ENCODE data around the gene PIP4K2A. TPM values are rescaled to one million over a fixed set of nuclear protein-coding genes. Genes with fewer than 3 reads are reported as not detected.
"Not testable (repeated sequence)": the region's sequence is repeated elsewhere in the genome, so short reads cannot be mapped to it uniquely, and the experiment has no call there.

The PIP4K2A gene
- total RNA-seq, 2 donors from 2014 or later, result 167 to 205 TPM

GRCh38 chr10:22548344-22548743 is 166.0 kb downstream of the PIP4K2A start:
- Mint-ChIP-seq H3K27ac (peak overlapping the region; percentile 27), H3K4me3 (no peak overlapping the region), H3K27me3 (no peaks in the 10 kb centered on the region), H3K36me3 (ENCODE audit: low read depth) (peaks cover 4% of the 10 kb centered on the region), H3K4me1 (peaks cover 15% of the 10 kb centered on the region)
- DNase-seq, result no peak
- ATAC-seq, result no peak
- H3K9me3 ChIP-seq (ENCODE audit: control insufficient read depth, low read length, poor library complexity, severe bottlenecking), result no peaks in the 10 kb centered on the region

DNA sequence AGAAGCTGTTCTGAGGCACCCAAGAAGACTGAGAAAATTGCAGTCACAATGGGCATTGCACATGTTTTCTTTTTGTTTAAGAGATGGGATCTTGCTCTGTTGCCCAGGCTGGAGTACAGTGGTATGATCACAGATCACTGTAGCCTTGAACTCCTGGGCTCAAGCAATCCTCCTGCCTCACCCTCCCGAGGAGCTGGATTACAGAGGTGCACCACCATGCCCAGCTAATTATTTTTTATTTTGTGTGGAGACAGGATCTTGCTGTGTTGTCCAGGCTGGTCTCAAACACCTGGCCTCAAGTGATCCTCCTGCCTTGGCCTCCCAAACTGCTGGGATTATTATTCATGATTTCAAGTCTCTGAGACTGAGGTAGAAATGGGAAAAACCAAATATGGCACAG is 168.7 kb downstream of the PIP4K2A start:
- H3K27ac Mint-ChIP-seq, result no peak overlapping the region
- H3K27me3 Mint-ChIP-seq, result no peaks in the 10 kb centered on the region
- no peaks in the 10 kb centered on the region for H3K9me3 ChIP-seq (ENCODE audit: control insufficient read depth, low read length, poor library complexity, severe bottlenecking)
- H3K4me3 Mint-ChIP-seq, result no peak overlapping the region
- DNase-seq (no peak), ATAC-seq (no peak)
- H3K4me1 Mint-ChIP-seq, result peaks cover 10% of the 10 kb centered on the region
- H3K36me3 Mint-ChIP-seq (ENCODE audit: low read depth), result peaks cover 11% of the 10 kb centered on the region

- Mint-ChIP-seq H3K4me1 (peaks cover 9% of the 10 kb centered on the region), H3K4me3 (no peak overlapping the region), H3K27ac (peak overlapping the region; percentile 62), H3K36me3 (ENCODE audit: low read depth) (peaks cover 14% of the 10 kb centered on the region), H3K27me3 (no peaks in the 10 kb centered on the region)
- DNase-seq, result no peak
- no peak for ATAC-seq
- no peaks in the 10 kb centered on the region for H3K9me3 ChIP-seq (ENCODE audit: control insufficient read depth, low read length, poor library complexity, severe bottlenecking)
Measured at GRCh38 chr10:22544325-22545068, 169.9 kb downstream of the PIP4K2A start.

- H3K4me3 Mint-ChIP-seq, result peak overlapping the region; percentile 2
- no peaks in the 10 kb centered on the region for H3K27me3 Mint-ChIP-seq
- no peak for DNase-seq
Measured at GRCh38 chr10:22542773-22543172, 171.6 kb downstream of the PIP4K2A start.

DNA sequence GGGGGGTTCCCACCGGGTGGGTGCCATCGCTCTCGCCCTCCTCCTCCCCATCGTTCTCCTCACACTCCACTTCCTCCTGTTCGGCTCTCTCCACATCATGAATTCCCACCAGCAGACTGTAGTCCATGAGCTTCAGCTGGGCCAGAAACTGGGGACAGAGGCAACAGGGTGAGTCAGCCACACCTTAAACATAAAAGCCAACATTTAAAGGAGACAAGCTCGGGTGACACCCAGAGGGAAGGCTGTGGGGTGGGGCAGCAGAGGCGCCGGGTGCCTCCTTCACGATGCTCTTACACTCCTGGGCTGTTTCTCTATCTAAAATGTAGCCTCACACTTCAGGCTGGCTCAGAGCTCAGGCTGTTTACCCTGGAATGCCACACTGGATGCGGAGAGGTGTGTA is 172.5 kb downstream of the PIP4K2A start:
- no peak overlapping the region for H3K27ac Mint-ChIP-seq
- H3K4me1 Mint-ChIP-seq, result peaks cover 11% of the 10 kb centered on the region
- peaks cover 14% of the 10 kb centered on the region for H3K36me3 Mint-ChIP-seq (ENCODE audit: low read depth)

More at GRCh38 chr10:22542773-22543172, 171.6 kb downstream of the PIP4K2A start:
- H3K4me1 Mint-ChIP-seq, result peaks cover 11% of the 10 kb centered on the region
- peaks cover 14% of the 10 kb centered on the region for H3K36me3 Mint-ChIP-seq (ENCODE audit: low read depth)
- H3K27ac Mint-ChIP-seq, result peak overlapping the region; percentile 14
- no peaks in the 10 kb centered on the region for H3K9me3 ChIP-seq (ENCODE audit: control insufficient read depth, low read length, poor library complexity, severe bottlenecking)
- ATAC-seq, result no peak

DNA sequence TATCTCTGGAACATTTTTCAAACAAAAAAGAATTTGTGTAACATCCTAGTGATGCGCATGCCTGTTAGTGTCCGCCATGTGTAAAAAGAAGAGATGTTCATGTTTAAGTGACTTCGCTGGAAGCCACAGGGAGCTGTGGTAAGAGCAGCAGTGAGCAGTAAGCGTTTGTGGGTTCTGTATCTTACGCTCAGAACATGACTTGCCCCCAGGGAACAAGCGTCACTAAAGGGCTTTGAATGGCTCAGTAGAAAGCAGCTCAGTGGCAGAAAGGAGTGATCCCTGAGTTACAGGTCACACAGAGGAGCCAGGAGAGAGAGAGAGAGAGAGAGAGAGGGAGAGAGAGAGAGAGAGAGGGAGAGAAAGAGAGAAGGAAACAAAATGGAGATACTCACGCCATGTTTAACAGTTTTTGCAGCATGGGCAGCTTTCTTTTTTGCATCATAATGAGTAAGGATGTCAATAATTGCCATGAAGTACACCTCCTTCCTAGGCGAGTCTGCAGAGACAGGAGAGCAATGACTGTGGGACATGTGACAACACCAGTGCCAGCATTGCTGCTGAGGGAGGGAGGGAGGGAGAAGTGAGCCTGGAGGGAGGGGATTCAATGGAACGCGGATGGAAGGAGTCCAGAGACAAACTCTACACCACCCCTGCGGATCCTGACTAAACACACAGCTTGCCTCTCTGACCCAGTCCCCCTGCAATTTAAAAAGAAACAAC is 174.6 kb downstream of the PIP4K2A start:
- H3K27ac Mint-ChIP-seq, result no peak overlapping the region
- no peak overlapping the region for H3K4me3 Mint-ChIP-seq
- peaks cover 7% of the 10 kb centered on the region for H3K4me1 Mint-ChIP-seq
- no peaks in the 10 kb centered on the region for H3K27me3 Mint-ChIP-seq
- ATAC-seq (no peak), DNase-seq (no peak)
- H3K36me3 Mint-ChIP-seq (ENCODE audit: low read depth), result peaks cover 18% of the 10 kb centered on the region
- H3K9me3 ChIP-seq (ENCODE audit: control insufficient read depth, low read length, poor library complexity, severe bottlenecking), result no peaks in the 10 kb centered on the region

More for the DNA sequence above, 172.5 kb downstream of the PIP4K2A start:
- DNase-seq (no peak), ATAC-seq (no peak)
- Mint-ChIP-seq H3K4me3 (no peak overlapping the region), H3K27me3 (no peaks in the 10 kb centered on the region)
- no peaks in the 10 kb centered on the region for H3K9me3 ChIP-seq (ENCODE audit: control insufficient read depth, low read length, poor library complexity, severe bottlenecking)

DNA sequence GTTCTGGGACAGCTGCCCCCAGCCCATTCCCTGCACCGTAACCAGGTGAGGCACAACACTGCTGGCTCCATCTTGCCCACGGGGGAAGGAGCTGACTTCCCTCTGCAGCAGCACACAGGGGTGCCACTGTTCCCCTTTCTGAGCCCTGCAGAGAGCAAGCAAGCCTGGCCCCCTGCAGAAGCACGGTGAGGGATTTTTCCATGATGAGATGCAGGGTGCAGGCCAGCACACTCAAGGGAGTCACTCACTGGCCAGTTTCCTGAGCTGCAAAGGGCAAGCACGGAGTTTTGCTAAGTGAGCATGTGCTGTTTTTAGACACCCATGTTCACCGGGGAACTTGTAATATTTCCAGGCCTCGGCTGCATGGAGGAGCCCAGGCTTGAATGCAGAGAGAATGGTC is 176.6 kb downstream of the PIP4K2A start:
- no peaks in the 10 kb centered on the region for H3K27me3 Mint-ChIP-seq
- ATAC-seq, result no peak
- H3K4me3 Mint-ChIP-seq, result no peak overlapping the region
- no peaks in the 10 kb centered on the region for H3K9me3 ChIP-seq (ENCODE audit: control insufficient read depth, low read length, poor library complexity, severe bottlenecking)
- DNase-seq, result no peak
- peaks cover 18% of the 10 kb centered on the region for H3K36me3 Mint-ChIP-seq (ENCODE audit: low read depth)
- no peak overlapping the region for H3K27ac Mint-ChIP-seq
- H3K4me1 Mint-ChIP-seq, result peaks cover 6% of the 10 kb centered on the region

- H3K9me3 ChIP-seq (ENCODE audit: control insufficient read depth, low read length, poor library complexity, severe bottlenecking), result no peaks in the 10 kb centered on the region
- no peak for DNase-seq
- Mint-ChIP-seq H3K27ac (no peak overlapping the region), H3K4me3 (no peak overlapping the region), H3K4me1 (peaks cover 4% of the 10 kb centered on the region), H3K36me3 (ENCODE audit: low read depth) (peaks cover 13% of the 10 kb centered on the region), H3K27me3 (no peaks in the 10 kb centered on the region)
- ATAC-seq, result no peak
Measured at GRCh38 chr10:22536620-22537019, 177.8 kb downstream of the PIP4K2A start.

GRCh38 chr10:22534849-22535604 is 179.4 kb downstream of the PIP4K2A start:
- Mint-ChIP-seq H3K36me3 (ENCODE audit: low read depth) (peaks cover 11% of the 10 kb centered on the region), H3K27me3 (no peaks in the 10 kb centered on the region), H3K4me1 (peaks cover 4% of the 10 kb centered on the region), H3K27ac (peak overlapping the region; percentile 22), H3K4me3 (no peak overlapping the region)
- no peaks in the 10 kb centered on the region for H3K9me3 ChIP-seq (ENCODE audit: control insufficient read depth, low read length, poor library complexity, severe bottlenecking)
- ATAC-seq (no peak), DNase-seq (no peak)

DNA sequence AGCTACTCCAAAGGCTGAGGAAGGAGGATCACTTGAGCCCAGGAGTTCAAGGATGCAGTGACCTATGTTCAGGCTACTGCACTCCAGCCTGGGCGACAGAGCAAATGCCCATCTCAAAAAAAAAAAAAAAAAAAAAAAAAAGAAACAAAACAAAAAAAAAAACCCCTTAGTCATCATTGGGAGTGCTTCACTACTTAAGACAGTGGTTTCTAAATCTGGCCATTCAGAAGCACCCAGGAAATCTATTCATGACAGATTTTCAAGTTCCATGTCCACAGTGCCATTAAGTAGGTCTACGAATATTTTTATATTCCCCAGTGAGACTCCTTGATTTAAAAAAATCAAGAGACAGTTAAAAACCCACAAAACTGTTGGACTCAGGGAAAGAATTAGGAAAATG is 182.9 kb downstream of the PIP4K2A start:
- ATAC-seq, result no peak
- Mint-ChIP-seq H3K4me3 (no peak overlapping the region), H3K27ac (no peak overlapping the region)

GRCh38 chr10:22531008-22531407 is 183.4 kb downstream of the PIP4K2A start:
- H3K4me1 Mint-ChIP-seq, result no peaks in the 10 kb centered on the region
- no peaks in the 10 kb centered on the region for H3K9me3 ChIP-seq (ENCODE audit: control insufficient read depth, low read length, poor library complexity, severe bottlenecking)
- H3K27ac Mint-ChIP-seq, result peak overlapping the region; percentile 8
- H3K4me3 Mint-ChIP-seq, result no peak overlapping the region
- ATAC-seq (no peak), DNase-seq (no peak)
- H3K36me3 Mint-ChIP-seq (ENCODE audit: low read depth), result peaks cover 4% of the 10 kb centered on the region
- no peaks in the 10 kb centered on the region for H3K27me3 Mint-ChIP-seq

More for the DNA sequence above, 182.9 kb downstream of the PIP4K2A start:
- DNase-seq, result no peak
- Mint-ChIP-seq H3K4me1 (no peaks in the 10 kb centered on the region), H3K27me3 (no peaks in the 10 kb centered on the region), H3K36me3 (ENCODE audit: low read depth) (peaks cover 8% of the 10 kb centered on the region)
- H3K9me3 ChIP-seq (ENCODE audit: control insufficient read depth, low read length, poor library complexity, severe bottlenecking), result no peaks in the 10 kb centered on the region

DNA sequence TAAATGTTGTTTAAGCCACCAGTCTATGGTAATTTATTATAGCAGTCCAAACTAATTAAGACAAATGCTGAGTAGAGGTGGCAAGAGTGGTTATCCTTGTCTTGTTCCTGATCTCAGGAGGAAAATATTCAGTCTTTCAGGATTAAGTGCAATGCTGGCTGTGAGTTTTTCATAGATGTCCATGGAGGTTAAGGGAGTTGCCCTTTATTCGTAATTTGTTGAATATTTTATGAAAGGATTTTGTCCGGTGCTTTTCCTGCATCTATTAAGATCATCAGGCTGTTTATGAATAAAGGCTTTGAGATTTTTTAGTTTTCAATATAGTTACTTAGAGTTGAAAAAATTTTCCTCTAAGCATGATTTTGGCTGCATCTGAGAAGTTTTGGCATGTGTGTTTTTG is 186.9 kb downstream of the PIP4K2A start:
- no peaks in the 10 kb centered on the region for H3K9me3 ChIP-seq (ENCODE audit: control insufficient read depth, low read length, poor library complexity, severe bottlenecking)
- H3K4me3 Mint-ChIP-seq, result no peak overlapping the region
- H3K27me3 Mint-ChIP-seq, result no peaks in the 10 kb centered on the region
- H3K4me1 Mint-ChIP-seq, result no peaks in the 10 kb centered on the region
- DNase-seq (no peak), ATAC-seq (no peak)
- H3K36me3 Mint-ChIP-seq (ENCODE audit: low read depth), result no peaks in the 10 kb centered on the region
- no peak overlapping the region for H3K27ac Mint-ChIP-seq

- not testable (repeated sequence) for ATAC-seq; H3K27ac Mint-ChIP-seq; DNase-seq; H3K4me1 Mint-ChIP-seq; H3K27me3 Mint-ChIP-seq; H3K36me3 Mint-ChIP-seq (ENCODE audit: low read depth); H3K9me3 ChIP-seq (ENCODE audit: control insufficient read depth, low read length, poor library complexity, severe bottlenecking); H3K4me3 Mint-ChIP-seq
Measured at GRCh38 chr10:22524333-22524732, 190.0 kb downstream of the PIP4K2A start.
